22Rv1 (cell line): ENCODE results near the gene ALDH18A1.

ENCODE experiments used
- ZFX ChIP-seq: fragments of 450-650 bp; IDR thresholded peaks from 2 replicates; pipeline ENCODE4 v1.6.1; 2017; ENCODE audit warnings: antibody characterized with exemption, borderline replicate concordance
- TF ChIP-seq, protein P1 (sequence below): fragments of 450-650 bp; IDR thresholded peaks from 2 replicates; pipeline ENCODE4 v1.5.1; 2017; ENCODE audit warnings: mild to moderate bottlenecking

DNA sequence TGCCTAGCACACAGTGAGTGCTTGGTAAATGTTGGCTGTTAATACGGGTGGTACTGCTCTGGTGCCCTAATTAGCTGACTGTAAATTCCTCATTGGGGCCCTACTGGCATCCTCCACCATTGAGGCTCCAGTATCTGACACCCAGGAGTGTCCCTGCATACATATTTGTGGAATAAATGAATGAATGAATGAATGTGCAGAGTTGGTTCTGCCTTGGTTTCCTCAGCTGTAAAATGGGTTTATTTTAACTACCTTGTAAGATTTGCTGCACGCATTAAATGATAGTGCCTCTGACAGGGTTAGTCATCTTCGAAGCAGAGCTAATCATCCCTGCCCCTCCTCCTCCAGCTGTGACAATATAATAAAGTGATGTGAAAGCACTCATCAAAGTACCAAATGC is 45.8 kb downstream of the ALDH18A1 start:
- TF ChIP-seq, protein P1, sequence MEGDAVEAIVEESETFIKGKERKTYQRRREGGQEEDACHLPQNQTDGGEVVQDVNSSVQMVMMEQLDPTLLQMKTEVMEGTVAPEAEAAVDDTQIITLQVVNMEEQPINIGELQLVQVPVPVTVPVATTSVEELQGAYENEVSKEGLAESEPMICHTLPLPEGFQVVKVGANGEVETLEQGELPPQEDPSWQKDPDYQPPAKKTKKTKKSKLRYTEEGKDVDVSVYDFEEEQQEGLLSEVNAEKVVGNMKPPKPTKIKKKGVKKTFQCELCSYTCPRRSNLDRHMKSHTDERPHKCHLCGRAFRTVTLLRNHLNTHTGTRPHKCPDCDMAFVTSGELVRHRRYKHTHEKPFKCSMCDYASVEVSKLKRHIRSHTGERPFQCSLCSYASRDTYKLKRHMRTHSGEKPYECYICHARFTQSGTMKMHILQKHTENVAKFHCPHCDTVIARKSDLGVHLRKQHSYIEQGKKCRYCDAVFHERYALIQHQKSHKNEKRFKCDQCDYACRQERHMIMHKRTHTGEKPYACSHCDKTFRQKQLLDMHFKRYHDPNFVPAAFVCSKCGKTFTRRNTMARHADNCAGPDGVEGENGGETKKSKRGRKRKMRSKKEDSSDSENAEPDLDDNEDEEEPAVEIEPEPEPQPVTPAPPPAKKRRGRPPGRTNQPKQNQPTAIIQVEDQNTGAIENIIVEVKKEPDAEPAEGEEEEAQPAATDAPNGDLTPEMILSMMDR: no peak
- no peak for TF ChIP-seq ZFX
